Measurements from ENCODE around the gene NUPR1.
"Not testable (repeated sequence)": the region's sequence is repeated elsewhere in the genome, so short reads cannot be mapped to it uniquely, and the experiment has no call there.

Gene NUPR1

DNA sequence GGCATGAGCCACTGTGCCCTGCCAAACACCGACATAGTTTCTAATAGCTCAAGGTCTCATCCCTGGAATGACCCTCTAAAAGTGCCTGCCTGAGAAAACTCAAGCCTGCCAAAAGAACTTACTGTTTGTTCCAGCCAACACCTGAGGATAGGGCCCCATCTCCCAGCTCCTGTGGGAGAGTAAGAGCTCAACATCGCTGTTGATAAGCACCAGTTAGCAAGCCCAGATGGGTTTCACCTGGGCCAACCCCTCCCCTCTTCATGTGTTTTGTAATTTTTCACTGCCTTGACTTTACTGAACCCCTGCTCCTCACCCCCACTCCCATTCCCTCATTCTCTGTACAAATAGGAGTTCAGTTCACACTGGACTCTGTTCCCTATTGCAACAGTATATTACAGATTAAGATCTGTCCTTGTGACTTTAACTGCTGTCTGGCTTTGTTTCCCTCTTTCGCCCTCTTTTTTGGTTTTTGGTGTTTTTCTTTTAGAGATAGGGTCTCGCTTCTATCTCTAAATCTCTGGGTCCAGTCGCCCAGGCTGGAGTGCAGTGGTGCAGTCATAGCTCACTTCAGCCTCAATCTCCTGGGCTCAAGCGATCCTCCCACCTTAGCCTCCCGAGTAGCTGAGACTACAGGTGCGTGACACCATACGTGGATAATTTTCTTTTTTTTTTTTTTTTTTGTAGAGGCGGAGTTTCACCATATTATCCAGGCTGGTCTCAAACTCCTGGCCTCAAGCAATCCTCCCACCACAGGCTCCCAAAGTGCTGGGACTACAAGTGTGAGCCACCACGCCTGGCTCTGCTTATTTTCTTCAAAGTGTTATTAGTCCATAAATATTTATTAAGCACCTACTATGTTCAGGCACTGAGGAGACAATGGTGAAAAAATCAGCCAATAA, 12.3 kb downstream of the NUPR1 start:
- no peak for DNase-seq

DNA sequence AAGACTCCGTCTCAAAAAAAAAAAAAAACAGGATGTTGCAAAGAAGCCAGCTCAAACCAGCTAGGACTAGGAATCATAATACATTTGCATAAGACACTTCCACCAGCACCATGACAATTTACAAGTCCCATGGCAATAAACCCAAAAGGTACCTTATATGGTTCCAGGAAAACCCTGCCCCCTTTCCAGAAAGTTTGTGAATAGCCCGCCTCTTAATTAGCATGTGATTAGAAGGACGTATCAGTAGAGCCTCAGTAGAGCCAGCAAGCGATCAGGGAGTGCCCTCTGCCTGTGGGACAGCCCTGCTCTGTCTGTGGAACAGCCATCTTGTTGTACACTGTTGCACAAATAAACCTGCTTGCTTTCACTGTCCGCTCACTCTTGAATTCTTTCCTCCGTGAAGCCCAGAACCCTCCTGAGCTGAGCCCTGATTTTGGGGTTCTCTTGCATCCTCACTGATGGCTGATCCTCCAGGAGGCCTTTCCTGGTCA, 14.0 kb downstream of the NUPR1 start:
- DNase-seq, result no peak

DNA sequence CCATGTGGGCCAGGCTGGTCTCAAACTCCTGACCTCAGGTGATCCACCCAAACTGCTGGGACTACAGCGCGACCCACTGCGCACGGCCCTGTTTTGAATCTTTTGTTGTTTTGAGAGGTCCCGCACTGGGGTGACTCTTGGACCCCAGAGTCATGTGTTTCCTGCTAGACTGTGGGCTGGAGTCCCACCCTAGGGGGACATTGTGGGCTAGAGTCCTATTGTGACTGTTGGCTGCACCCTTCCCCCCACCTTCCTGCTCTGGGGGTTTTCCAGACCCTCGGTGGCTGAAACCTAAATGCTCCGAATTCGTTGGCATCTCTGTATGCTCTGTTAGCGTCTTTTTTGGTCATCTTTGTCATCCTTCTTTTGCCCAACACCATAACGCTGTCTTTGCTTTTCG, 16.0 kb downstream of the NUPR1 start:
- no peak for DNase-seq

DNA sequence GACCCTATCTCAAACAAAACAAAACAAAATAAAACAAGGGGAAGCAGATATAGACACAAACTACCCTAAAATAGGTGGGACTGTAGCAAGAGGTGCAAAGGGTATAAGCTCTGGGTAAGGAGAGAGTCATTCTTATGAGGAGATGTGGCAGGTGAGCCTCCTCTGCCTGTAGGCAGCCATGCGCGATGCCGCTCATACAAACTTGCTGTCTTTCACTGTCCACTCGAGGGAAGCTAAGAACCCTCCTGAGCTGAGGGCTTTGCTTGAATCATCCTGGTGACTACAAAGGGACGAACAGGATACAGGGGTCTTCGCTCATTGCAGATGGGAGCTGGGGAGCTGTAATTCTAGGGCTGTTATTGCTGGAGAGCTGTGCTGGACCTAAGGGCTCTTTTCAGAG, 17.3 kb downstream of the NUPR1 start:
- no peak for DNase-seq

DNA sequence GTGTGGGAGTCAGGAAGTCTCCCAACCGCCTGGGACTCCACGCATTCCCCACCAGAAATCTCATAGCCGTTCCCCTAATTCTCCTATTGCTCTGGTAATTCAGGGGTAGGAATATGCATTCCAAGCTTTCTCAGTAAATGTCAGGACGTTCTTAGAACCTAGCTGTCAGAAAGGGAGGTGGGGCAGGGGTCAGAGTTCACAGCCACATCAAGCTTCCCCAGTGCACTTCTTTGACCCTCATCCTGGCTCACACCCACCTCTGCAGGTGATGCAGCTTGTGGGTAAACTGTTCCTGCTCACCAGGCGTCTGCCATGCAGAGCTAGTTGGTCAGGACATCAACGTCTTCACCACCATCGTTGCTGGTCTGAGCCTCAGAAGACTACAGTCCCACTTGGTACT, 18.1 kb downstream of the NUPR1 start:
- no peak for DNase-seq

DNA sequence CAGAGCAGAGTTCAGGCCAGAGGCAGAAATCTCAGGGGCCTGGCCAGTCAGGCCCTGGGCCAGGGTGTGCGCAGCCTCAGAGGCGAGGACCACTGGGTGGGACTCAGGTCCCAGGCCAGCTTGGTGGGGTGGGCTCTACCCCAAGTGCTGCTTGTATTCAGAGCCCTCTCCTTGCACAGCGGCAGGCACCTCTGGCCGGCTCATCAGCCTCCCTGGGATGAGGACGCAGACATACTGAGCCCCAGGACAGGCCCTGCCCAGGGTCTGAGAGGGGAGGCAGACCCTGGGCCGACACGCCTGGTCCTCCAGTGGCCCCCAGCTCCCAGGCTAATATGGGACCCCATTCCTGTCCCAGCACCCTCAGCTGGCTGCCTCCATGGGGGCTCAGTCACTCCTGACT, 24.5 kb downstream of the NUPR1 start:
- no peak for DNase-seq

DNA sequence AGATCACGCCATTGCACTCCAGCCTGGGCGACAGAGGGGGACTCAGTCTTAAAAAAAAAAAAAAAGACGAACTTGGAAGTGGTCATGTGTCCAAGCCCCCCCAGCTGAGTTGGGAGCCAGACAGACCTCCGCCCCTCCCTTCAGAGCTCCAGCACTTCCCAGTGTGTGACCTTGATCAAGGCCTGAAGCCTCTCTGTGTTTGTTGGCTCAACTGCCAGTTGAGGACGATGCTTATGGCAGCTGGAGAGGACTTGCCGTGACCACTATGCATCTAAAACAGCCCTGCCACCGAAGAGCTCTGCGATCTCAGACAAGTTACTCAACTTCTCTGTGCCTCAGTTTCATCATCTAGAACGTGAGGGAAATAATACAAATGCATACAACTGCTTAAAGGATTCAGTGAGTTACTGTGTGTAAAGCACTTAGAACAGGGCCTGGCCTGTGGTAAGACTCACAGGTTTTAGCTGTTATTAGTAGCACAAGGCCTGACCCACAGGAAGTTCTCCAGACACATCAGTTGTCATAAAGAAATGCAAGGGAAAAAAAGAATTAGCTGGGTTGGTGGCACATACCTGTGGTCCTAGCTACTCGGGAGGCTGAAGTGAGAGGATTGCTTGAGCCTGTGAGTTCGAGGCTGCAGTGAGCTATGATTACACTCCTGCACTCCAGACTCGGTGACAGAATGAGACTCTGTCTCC, 25.1 kb downstream of the NUPR1 start:
- DNase-seq, result no peak

DNA sequence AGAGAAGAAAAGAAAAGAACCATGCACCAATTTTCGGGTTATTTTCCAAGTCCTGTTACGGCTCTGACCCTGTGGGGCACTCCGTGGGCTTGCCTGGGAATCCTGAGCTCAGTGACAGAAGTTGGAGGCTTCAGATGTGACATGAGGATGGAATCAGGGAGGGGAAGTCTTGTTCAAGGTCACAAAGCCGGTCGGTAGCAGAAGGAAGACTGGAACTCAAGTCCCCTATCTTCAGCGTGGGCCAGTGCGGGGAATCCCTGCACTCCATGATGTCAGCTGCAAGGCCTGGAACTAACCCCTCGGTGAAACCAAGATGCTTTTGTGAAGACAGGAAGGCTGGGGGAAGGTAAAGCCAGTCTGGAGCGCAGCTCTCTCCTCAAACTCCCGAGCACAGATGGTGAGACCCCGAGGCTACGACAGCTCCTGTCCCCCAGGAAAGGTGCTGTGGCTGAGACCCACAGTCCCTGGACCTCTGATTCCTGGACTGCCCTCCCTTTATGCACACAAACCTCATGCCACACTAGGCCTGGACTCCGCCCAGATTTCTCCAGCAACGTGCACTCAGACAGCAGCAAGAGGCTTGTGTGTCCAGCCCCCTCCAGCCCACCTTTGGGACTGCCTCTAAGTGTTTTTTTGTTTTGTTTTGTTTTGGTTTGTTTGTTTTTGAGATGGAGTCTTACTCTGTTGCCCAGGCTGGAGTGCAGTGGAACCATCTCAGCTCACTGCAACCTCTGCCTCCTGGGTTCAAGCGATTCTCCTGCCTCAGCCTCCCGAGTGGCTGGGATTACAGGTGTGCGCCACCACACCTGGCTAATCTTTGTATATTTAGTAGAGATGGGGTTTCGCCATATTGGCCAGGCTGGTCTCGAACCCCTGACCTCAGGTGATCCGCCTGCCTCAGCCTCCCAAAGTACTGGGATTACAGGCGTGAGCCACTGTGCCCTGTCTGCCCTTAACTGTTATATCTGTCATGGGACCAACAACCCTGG, 26.7 kb downstream of the NUPR1 start:
- no peak for DNase-seq

DNA sequence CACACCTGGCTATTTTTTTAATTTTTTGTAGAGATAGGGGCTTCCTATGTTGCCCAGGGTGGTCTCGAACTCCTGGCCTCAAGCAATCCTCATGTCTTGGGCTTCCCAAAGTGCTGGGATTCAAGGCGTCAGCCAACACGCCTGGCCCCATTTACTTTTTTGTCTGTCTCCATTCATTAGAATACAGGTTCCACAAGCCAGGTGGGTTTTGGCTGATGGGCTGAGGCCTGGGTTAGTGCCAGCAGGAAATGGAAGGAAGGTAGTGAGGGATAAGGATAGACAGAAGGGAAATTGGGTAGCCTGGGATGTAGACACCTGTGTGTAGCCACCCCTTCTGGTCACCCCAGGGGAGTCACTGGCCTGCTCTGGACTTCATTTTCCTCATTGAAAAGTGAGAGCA, 27.7 kb downstream of the NUPR1 start:
- DNase-seq, result no peak

DNA sequence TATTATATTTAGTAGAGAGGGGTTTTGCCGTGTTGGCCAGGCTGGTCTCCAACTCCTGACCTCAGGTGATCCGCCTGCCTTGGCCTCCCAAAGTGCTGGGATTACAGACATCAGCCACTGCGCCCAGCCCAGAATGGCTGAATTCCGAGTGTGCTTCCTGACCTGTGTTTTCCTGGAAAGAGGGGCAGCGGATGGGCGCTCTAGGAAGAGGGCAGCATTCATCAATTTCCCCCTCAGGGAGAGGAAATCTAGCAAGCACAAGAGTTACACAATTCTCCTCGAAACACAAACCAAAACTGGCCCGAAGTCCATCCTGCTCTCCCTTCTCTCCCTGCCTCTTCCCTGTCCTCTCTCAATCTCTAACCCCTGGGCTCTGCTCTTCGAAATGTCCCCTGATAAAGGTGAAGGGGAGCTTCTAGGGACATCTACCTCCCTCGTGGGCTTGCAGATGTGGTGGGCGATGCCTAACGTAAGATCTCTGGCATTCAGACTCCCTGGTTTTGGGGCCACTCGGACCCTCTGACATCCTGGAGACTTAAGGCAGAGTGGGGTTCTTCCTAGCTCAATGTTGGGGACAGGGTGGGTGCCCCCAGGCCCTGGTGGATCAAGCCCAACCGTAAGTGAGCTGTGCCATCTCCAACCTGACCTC, 33.2 kb downstream of the NUPR1 start:
- DNase-seq, result no peak

DNA sequence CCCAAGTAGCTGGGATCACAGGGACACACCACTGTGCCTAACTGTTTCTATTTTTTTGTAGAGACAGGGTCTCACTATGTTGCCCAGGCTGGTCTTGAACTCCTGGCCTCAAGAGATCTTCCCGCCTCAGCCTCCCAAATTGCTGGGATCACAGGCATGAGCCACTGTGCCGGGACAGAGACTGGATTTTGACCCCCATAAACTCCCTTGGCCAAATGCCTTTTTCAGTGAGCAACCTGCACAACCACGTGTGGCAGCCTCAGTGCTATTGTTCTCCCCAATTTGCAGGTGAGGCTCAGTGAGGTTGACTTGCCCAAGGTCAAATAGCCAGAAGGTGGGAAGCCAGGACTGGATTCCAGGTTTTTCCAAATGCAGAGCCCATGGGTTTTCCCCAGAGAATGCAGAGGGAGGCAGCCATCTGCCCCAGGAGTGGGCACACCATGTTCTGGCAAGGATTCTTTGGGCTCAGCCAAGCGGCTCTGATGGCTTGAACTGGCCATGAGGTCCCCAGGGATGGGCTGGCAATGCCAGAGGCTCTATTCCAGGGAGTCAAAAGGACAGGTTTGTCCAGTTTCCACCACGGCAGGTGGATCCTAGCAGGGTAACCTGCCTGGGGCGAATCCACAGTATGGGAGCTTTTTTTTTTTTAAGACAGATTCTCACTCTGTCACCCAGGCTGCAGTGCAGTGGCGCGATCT, 33.9 kb downstream of the NUPR1 start:
- no peak for DNase-seq

DNA sequence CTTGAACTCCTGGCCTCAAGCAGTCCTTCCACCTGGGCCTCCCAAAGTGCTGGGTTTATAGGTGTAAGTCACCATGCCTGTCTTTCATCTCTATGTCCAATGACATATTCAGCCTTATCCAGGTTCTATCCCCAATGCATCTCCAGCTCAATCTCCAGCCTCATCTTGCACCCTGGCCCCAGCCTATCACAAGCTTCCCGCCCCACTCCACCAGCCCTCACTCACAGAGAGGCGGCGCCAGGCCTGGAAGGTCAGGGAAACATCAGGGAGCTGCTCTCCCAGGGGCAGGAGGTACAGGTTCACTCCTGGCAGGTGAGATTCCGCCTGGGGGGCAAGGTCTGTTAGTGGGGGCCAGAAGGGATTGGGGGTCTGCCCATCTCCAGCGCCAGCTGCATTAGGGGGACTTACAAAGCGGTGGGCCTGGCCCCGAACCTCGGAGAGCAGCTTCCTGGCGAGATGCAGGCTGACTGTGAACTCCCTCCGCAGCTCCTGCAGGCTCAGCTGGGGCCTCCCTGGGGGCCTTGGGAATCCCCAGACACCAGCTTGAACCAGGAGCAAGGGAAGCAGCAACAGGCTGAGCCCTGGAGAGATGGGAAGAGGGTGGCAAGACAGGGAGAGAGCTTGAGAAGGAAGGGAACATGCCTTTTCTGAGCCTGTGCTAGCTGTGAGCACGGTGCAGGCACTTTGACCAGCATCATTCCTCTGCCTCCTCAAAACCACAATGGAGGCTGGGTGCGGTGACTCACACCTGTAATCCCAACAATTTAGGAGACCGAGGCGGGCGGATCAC, 35.1 kb downstream of the NUPR1 start:
- DNase-seq, result no peak

DNA sequence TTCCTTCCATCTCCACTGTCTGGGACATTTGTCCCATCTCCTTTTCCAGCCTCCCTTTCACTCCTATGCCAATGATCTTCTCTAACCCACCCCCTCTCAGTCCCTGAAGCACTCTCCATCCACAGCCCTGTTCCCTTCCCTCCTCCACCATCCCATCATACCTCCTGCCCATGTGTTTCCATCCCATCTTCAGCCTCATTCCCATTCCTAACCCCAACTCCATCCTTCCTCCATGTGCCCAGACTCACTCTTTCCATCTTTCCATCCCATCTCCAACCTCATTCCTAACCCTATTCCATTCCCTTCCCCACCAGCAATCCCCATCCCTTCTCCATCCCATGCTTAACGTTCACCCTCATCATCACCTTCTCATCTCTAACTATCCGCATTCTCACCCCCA, 36.5 kb downstream of the NUPR1 start:
- no peak for DNase-seq

DNA sequence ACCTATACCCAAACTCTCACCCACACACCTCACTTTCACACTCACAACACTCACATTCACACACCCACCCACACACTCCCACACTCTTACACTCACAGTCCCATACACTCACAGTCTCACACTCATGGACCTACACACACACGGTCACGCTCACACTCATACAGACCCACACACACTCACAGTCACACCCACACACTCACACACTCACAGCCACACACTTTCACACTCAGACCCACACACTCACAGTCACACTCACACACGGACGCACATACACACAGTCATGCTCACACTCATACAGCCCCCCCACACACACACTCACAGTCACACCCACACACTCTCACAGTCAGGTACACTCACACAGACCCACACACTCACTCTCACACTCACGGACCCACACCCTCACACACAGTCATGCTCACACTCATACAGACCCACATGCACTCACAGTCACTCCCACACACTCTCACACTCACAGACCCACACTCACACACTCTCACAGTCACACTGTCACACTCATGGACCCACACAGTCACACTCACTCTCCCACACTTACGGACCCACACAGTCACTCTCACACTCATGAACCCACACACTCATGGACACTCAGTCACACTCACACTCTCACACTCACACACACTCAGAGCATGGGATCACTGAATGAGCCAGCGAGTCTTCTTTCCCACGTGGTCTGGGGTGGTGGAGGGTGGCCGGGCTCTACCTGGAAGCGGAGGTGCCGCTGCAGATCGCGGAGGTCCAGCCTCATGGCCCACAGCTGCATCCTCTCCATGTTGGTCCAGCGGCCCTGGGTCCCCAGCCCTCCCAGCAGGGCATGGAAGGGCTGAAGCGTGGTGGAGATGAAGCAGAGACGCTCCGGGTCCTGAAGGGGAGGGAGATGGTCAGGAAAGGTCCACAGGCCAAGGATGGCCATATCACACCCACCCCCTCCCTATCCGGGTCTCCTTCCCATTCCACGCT, 37.2 kb downstream of the NUPR1 start:
- no peak for DNase-seq

DNA sequence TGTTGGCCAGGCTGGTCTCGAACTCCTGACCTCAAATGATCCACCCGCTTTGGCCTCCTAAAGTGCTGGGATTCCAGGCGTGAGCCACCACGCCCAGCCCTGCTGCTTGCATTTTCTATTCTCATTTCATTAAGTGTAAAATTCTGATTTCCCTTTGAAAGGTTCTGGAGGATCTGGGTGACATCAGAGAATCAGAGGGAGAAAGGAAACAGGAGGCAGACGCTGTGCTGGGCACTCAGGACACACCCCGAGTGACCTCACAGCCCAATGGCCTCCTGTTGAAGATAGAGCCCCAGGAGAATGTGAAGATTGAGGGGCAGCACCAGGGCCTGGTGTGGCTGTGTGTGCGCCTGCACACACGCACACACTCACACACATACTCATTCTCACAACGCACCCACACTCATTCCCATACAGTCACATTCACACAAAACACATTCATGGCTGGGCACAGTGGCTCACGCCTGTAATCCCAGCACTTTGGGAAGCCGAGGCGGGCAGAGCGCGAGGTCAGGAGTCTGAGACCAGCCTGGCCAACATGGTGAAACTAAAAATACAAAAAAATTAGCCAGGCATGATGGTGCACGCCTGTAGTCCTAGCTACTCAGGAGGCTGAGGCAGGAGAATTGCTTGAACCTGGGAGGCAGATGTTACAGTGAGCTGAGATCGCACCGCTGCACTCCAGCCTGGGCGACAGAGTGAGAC, 38.1 kb downstream of the NUPR1 start:
- DNase-seq, result not testable (repeated sequence)

DNA sequence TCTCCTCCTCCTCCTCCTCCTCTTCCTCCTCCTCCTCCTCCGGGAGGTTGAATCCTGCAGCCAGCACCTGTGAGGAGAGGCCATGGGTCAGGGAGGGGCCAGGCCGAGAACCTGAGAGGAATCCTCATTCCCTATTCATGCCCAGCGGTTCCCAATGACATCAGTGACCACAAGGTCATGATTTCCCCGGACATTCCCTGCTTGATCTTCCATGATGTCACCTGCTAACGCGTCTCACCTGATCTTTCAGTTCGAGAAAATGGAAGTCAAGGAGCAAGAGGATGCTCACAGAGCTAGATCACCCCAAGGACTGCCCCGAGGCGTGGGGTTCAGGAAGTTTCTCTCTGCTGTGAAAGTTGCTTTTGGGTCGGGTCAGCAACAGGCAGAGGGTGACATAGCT, 38.9 kb downstream of the NUPR1 start:
- DNase-seq, result no peak

DNA sequence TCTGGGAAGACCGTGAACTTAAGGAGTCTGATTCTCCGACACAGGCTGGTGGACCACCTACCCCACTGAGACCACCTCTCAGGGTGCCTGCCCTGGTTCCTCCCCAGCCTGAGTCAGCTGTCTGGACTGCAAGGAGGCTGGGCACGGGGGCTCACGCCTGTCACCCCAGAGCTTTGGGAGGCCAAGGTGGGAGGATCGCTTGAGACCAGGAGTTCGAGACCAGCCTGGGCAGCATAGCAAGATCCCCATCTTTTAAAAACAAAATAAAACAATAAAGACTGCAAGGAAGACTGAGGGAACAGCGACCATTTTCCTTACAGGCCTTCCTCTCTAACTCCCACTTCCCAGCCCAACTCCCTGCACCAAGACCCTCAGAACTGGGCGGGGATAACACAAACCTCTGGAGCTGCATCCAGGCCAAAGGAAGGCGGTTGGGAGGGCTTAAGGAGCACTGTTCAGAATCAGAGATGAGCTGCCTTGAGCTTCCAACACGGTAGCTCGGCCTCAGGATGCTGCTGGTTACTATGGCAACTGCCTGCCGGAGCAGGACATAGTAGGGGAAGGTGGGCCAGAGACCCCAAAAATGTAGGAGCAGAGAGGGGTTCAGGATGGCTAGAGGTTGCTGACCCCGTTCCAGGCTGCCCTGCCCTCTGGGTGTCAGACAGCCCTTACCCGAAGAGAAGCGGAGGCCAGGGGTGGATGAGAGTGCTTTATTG, 40.0 kb downstream of the NUPR1 start:
- no peak for DNase-seq

DNA sequence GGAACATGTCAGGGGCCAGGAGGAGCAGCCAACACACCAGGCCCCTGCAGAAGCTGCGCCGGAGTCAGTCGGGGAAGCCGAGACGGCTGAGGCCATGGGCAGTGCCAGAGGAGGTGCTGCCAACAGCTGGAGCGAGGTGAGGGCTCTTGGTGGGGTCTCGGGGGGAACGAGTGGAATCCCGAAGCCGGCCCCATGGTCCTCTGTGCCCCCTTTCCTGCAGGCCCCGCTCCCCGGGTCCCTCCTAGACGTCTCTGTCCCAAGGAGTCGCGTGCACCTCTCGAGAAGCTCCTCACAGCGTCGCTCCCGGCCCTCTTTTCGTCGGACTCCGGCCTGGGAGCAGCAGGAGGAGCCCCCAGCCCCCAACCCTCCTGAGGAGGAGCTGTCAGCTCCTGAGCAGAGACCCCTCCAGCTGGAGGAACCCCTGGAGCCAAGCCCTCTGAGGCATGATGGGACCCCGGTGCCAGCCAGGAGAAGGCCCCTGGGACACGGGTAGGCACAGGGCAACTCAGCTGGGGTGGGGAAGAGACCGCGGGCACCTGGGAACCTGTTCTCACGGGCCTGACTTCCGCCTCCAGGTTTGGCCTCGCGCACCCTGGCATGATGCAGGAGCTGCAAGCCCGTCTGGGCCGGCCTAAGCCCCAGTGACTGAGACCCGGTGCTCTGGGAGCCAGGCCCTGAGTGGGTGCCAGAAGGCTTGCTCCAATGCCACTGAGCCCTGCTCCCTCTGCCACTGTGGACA, 40.7 kb downstream of the NUPR1 start:
- no peak for DNase-seq

Measured in NCI-H2029 treated with DMSO at 0.1 percent for 48 hours (cell line).